Skin of body (tissue), 2 donors: ENCODE data around the gene BMP6. TPM values are rescaled to one million over a fixed set of nuclear protein-coding genes. Genes with fewer than 3 reads are reported as not detected.

Experiments used
- DNase-seq: peaks from one replicate; lab custom pipeline; 2025; lab: John Stamatoyannopoulos, UW
- total RNA-seq: library from RNA; depleted of rRNA; stranded (reverse); fragments of >200 nt; gene quantifications from one replicate; pipeline ENCODE4 v1.2.3, GENCODE V29; 2014

The BMP6 gene
- total RNA-seq, 1 donor from 2014 or later, result 3.7 TPM

- DNase-seq, result peak; percentile 28
These were observed 195.8 kb downstream of the BMP6 start for GRCh38 chr6:7921632-7922092.

- DNase-seq, result peak; percentile 62
These were observed 196.7 kb downstream of the BMP6 start for GRCh38 chr6:7922596-7922995.

- no peak for DNase-seq
These were observed 199.0 kb downstream of the BMP6 start for GRCh38 chr6:7924867-7925266.

Other genes starting within 250 kb of the BMP6 start
- 467 TPM for gene DSP, start 184.4 kb upstream of the BMP6 start, total RNA-seq
- gene SNRNP48, start 135.9 kb upstream of the BMP6 start, total RNA-seq, result 13.8 TPM
- 136 TPM for gene TXNDC5, start 184.7 kb downstream of the BMP6 start, total RNA-seq